GM19372 (cell line): ENCODE data around the gene SLC6A8.
"Not testable (repeated sequence)": the region's sequence is repeated elsewhere in the genome, so short reads cannot be mapped to it uniquely, and the experiment has no call there.

Source experiments
- ATAC-seq: cut with Tn5 transposase; IDR thresholded peaks from one replicate; pipeline ENCODE4 v1.9.1; 2021; ENCODE audit warnings: mild to moderate bottlenecking, low read depth, moderate library complexity; ENCODE audit not compliant: unreplicated experiment

The SLC6A8 gene

GRCh38 chrX:153704021-153704526 is 16.3 kb downstream of the SLC6A8 start:
- no peak for ATAC-seq

GRCh38 chrX:153704631-153705402 is 17.1 kb downstream of the SLC6A8 start:
- ATAC-seq, result not testable (repeated sequence)

- ATAC-seq, result not testable (repeated sequence)
These were observed 17.8 kb downstream of the SLC6A8 start for GRCh38 chrX:153705403-153706060.

- ATAC-seq, result no peak
These were observed 19.1 kb downstream of the SLC6A8 start for GRCh38 chrX:153706799-153707198.

GRCh38 chrX:153707406-153707805 is 19.7 kb downstream of the SLC6A8 start:
- no peak for ATAC-seq

GRCh38 chrX:153708415-153708814 is 20.7 kb downstream of the SLC6A8 start:
- no peak for ATAC-seq

- ATAC-seq, result no peak
These were observed 22.3 kb downstream of the SLC6A8 start for GRCh38 chrX:153709726-153710674.

GRCh38 chrX:153714256-153714655 is 26.5 kb downstream of the SLC6A8 start:
- ATAC-seq, result no peak

- no peak for ATAC-seq
These were observed 29.7 kb downstream of the SLC6A8 start for GRCh38 chrX:153717445-153717844.

GRCh38 chrX:153719238-153719637 is 31.5 kb downstream of the SLC6A8 start:
- ATAC-seq, result no peak

GRCh38 chrX:153719701-153720100 is 32.0 kb downstream of the SLC6A8 start:
- ATAC-seq, result no peak

GRCh38 chrX:153722704-153723350 is 35.1 kb downstream of the SLC6A8 start:
- ATAC-seq, result no peak

- peak; percentile 15 for ATAC-seq
These were observed 35.9 kb downstream of the SLC6A8 start for GRCh38 chrX:153723351-153724251.

- ATAC-seq, result peak; percentile 57
These were observed 36.7 kb downstream of the SLC6A8 start, which contains the start of the genes ABCD1 and BCAP31 for GRCh38 chrX:153724252-153725038. ABCD1 (plus strand) TSS chrX:153724856; CDS start chrX:153725267, 411 bp downstream. BCAP31 (minus strand) TSS chrX:153724387; CDS start chrX:153723244, 1,143 bp downstream.

- ATAC-seq, result no peak
These were observed 37.5 kb downstream of the SLC6A8 start for GRCh38 chrX:153725039-153725831.

GRCh38 chrX:153725832-153726285 is 38.1 kb downstream of the SLC6A8 start:
- ATAC-seq, result no peak
